Activated CD4-positive, alpha-beta T cell treated with anti-CD3 and anti-CD28 coated beads for 1 hour (primary cell): Measurements from ENCODE around the gene IGSF21.
"Not testable (repeated sequence)": the region's sequence is repeated elsewhere in the genome, so short reads cannot be mapped to it uniquely, and the experiment has no call there.

Experiments
- DNase-seq: peaks from one replicate; pipeline ENCODE4 v3.0.0-alpha.2; 2020

The IGSF21 gene

DNA sequence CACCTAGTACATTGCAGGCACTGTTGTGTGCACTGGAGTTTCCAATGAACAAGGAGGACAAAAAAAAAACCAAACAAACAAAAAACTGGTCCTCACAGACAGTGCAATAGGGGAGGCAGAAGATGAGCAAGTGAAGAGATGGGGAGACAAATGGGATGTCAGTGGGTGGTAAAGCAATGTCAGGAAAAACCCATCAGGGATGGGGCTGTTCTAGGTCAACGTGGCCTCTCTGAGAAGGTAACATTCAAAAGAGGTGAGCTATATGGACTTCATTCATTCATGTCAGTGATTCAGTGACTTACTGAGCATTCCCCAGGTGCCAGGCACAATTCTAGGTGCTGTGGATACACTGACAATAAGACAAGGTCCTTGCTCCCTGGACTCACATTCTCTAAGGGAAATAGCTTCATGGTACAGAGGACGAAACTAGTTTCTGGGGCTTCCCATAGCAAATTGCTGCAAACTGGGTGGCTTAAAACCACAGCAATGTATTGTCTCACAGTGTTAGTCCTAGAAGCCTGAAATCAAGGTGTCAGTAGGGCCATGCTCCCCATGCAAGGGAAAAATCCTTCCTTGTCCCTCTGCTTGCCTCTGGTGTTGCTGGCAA lies 232.7 kb downstream of the IGSF21 start:
- no peak for DNase-seq

DNA sequence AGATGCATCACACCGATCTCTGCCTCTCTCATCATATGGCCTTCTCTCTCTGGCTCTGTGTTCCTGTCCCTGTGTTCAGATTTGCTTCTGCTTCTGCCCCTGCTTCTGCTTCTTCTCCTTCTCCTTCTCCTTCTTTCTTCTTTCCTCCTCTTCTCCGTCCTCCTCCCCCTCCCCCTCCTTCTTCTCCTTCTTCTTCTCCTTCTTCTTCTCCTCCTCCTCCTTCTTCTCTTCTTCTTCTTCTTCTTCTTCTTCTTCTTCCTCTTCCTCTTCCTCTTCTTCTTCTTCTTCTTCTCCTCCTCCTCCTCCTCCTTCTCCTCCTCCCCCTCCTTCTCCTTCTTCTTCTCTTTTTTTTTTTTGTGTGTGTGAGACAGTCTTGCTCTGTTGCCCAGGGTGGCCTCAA lies 233.2 kb downstream of the IGSF21 start:
- DNase-seq = no peak

DNA sequence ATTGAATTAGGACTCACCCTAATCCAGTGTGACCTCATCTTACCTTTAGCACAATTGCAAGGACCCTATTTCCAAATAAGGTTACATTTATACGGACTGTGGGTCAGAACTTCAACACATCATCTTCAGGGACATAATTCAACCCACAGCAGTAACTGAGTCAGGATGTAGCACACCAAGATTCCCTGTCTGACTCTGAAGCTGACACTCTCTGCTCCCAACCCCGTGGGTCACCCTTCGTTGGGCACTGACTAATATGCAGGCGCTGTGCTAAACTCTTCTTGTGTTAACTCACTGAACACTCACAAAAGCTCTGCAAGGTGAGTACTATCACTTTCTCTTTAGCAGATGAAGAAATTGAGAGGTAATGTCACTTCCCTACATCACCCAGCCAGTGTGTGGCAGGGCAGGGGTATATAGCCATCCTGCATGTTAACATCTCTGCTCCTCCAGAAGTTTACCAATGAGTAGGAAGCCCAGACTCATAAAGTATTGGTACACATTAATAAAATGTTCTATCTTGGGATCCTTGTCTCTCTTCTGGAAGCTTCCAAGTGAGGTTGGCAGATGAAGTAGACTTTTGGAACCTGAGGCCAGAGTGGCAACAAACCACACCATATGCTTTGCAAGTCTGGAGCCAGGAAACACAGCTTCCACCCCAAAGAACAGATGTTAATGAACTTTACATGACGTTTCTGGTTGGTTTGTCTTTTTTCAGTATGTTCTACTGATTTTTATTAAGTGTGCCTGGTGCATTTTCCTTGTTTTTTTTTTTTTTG lies 233.9 kb downstream of the IGSF21 start:
- no peak for DNase-seq

DNA sequence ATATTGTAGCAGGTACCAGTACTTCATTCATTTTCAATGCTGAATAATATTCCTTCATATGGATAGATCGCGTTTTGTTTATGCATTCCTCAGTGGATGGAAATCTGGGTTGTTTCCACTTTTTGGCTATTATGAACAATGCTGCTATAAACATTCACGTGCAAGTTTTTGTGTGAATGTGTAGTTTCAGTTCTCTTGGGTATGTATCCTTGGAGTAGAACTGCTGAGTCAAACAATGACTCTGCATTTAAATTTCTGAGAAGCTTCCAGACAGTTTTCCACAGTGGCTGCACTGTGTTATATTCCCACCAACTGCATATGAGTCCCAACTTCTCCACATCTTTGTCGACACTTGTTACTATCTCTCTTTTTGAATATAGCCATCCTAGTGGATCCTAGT lies 235.1 kb downstream of the IGSF21 start:
- DNase-seq = no peak

DNA sequence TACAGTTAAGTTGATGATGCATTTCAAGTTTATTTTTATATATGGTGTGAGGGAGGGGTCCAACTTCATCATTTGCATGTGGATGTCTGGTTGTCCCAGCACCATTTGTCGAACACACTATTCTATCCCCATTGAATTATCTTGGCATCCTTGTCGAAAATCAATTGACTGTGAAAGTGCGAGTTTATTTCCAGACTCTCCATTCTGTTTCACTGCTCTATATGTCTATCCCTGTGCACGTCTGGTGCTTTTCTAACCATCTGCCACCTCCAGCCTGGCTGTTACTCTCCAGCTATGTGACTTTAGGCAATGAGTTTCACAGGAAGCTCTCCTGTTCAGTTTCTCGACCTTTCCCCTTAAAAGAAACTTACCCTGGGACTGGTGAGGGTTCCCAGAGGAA lies 236.0 kb downstream of the IGSF21 start:
- DNase-seq = no peak

DNA sequence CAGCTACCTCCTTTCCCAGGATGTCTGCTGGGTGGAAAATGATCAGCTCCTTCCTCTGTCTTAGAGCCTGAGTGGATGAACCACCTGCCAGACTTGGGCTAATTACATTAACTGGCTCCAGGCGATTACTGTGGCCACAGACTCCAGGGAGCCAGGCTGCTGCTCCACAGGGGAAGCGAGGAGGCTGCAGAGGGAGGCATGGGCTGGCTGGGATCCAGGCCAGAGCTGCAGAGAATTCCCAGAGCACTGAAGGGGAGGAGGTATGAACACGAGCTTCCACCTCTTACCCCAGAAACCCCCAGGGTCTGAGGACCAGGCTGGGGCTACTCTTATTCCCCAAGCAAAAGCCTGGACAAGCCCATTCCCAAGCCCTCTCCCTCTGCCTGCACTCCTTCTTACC lies 237.2 kb downstream of the IGSF21 start:
- DNase-seq = no peak

DNA sequence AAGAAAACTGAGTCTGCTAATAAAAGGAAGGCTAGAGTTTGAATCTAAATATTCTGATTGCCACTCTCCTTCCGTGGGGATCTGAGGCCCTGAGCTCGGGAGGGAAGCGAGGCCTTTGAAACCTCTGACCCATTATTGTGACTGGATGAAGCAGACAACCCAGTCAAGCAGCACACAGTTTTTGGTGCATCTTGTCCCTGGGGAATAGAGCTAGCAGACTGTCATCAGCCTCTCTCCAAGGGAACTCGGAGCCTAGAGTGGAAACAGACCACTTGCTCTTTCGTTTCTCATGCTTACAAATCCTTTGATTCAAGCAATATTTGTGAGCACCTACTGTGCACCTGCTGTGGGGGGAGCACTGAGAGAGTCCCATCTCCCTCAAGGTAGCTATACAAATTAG lies 240.0 kb downstream of the IGSF21 start:
- no peak for DNase-seq

DNA sequence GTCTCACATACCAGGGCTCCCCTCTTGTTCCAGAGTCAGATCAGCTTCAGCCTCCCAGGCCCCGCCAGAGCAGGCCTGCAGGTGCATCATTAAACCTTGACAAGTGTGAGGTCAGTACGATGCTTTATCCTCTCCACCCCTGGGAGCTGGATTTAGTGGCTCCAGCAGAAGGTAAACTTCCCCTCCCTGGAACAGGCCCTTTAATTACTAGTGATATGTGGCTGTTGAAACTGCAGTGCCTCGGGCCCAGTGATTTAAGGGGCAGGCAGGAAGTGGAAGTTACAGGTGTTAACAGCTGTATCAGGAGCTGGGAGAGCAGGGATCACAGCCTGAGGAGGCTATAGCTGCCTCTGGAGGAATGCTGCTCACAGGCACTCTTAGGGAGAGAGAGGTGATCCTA lies 240.8 kb downstream of the IGSF21 start:
- no peak for DNase-seq

DNA sequence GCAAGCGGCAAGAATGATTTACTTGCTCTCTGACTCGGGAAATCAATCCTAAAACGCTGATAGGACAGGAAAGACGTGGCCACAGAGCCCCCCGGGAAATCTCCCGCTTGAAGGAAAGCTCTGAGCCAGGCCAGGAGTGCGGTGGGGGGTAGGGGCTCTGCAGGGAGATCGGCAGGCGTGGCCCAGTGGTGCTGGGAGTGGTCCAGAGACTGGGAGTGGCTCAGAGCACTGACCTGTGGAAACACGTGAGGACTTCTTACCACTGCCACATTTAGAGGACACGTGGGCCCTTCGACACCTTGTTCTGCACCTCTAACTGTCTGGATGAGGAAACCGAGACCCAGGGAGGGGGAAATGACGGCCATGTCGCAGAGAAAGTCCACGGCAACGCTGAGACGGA lies 243.1 kb downstream of the IGSF21 start:
- no peak for DNase-seq

DNA sequence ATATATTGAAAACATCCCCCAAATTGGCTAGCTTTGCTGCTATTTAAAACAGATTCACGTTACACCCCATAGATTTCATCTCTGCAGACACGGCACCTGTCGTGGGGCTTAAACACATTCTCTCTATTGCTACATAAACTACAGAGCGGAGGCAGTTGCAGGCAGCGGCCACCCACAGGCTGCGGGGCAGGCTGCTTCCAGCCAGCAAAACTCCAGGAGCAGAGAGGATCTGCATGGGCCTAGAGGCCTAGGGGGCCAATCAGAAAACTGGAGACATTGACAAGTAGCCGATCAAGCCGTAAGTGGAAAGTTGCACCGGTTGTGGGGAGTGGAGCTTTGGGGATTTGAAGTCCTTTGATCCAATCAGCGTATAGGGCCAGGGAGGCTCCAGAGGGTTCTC lies 244.1 kb downstream of the IGSF21 start:
- DNase-seq = no peak

DNA sequence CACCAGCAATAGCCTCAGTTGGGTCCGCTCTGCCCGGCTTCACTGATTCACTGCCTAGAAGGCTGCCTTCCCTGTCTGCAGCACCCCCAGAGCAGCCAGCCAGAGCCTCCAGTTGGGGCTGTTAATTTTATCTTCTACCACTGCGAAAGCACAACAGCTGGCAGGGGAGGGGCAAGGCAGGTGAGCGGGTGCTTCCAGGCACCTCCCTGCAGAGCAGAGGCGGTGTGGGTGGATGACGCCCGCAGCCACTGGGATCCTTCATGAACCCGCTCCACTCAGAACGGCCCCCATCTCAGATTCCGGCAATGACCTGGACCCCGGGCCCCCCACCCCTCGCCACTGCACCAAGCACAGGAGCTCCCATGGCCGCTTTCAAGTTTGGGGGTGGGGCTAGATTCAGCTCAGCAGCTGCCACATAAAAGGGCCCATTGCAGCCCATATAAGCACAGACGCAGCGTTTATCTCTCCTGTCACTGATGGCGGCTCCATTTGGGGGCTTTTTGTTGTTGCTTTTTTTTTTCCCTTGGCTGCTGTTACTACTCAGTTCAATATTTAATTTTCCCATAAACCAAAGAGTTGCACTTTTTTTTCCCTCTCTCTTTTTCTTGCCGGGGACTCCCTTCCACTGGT lies 245.2 kb downstream of the IGSF21 start:
- no peak for DNase-seq

DNA sequence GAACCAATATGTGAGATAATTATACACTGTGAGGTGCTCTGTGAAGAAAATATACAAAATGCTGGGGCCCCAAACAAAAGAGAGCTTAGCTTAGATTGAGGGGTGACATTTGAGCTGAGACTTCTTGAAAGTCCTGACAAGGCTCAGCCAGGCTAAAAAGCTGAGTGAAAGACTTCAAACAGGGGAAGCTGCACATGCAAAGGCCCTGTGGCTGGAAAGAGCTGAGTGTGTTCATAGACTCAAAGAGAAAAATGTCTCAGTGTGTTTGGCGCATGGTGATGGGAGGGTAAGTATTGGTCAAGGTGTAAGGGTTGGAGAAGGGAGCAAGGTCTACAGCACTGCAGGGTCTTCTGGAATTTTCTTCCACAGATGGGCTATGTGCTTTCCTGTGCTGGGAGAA lies 245.9 kb downstream of the IGSF21 start:
- DNase-seq = no peak

DNA sequence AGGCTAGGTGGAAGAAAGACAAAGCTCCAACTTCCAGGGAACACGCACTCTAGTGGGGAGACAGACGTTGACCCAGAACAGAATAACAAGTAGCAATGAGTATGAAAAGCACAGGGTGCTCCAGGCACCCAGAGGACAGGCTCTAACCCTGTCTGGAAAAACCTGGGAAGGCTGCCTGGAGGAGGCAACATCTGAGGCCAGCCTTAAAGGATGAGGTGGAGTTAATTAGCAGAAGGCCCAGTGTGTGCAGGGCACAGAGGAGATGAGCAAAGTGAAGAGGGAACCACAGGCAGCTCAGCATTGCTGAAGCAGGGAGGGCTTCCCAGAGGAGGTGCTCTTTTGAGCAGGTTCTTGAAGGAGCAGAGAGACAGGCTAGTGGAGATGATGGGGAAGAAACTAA lies 246.4 kb downstream of the IGSF21 start:
- DNase-seq = no peak

DNA sequence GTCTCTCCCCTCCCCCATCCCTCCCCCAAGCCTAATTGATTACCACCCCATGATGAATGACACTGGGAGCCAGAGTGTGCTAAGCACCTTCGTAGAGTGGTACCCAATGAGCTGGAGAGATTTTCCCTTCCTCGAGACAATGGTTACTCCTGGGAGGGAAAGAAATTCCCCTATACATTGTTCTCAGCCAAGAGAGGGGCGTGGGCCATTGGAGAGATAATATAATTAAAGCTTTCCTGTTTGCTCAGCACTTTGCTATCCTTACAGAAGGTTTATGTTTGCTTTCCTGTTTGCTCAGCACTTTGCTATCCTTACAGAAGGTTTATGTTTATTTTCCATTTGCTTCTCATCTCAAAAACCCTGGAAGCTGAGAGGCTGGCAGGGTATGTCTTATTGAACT lies 247.0 kb downstream of the IGSF21 start:
- DNase-seq = no peak

DNA sequence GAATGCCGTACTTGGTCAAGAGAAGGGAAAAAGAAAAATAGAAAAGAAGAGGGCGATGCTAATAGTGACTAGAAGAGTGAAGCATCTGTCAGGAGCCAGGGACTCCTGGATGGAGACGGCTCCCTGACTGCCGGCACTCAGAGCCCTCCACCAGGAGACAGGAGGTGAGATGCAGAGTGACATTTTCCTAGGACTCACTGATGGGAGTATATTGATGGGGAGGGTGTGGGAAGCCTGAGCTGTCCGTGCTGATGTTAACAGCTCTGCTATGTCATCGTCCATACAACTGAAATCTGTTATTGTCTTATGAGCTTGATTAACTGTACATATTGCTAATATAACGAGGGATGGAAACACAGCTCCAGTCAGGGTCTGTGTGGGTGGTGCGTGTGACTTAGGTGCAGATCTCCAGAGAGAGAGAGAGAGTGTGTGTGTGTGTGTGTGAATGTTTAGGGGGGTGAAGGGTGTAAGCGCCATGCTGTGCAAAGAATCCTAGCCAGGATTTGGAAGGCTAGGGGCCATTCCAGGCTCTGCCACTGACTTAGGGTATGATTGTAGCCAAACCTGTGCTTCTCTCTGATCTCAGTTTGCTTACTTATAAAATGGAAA lies 250.1 kb downstream of the IGSF21 start:
- no peak for DNase-seq

DNA sequence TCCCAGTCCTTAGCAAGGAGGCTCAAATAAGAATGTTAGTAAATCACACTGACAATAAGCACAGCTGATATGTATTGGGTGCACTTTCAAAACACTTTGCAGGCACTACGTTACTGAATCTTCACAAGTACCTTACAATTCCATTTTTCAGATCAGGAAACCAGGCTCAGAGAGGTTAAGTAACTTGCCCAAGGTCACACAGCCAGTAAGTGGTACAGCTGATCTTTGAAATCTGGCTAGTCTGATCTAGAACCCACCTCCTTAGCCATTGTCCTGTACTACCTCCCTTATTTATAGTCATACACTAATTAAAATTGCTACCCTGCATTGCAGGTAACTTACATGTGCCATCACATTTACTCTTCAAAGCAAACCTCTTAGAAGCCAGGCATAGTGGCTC lies 251.0 kb downstream of the IGSF21 start:
- DNase-seq = no peak

DNA sequence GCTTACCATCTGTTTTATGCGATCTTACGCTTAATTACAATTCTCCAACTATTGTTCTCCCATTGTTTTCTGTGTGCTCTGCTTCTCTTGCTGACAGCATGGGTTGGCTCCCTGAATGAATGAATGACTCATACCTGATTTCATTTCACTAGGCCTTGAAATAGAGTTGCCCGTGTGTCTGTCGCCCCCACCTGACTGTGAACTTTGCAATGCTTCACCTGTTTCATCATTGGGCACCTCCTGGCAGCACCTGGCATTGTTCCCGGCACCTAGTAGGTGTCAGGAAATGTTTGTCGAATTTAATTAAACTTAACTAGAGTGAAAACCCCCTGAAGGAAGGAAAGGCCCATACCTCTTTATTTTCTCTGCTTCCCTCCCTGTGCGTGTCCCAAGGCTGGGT lies 252.7 kb downstream of the IGSF21 start:
- no peak for DNase-seq

DNA sequence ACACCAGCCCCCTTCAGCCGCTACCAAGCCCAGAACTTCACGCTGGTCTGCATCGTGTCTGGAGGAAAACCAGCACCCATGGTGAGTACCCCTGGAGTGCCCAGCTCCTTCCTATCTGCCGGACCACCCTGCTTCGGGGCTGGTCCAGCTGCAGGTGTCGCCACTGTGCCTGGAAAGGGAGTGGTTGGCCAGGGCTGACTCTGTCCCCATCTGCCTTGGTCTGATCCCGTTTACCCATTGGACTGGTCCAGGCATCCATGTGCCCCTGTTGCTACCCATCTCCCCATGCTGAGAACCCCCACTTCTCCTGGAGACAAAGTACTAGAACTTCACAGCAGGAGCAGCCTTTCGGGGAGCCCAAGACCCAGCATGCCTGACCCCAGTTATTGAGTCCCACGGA lies 254.6 kb downstream of the IGSF21 start:
- no peak for DNase-seq

DNA sequence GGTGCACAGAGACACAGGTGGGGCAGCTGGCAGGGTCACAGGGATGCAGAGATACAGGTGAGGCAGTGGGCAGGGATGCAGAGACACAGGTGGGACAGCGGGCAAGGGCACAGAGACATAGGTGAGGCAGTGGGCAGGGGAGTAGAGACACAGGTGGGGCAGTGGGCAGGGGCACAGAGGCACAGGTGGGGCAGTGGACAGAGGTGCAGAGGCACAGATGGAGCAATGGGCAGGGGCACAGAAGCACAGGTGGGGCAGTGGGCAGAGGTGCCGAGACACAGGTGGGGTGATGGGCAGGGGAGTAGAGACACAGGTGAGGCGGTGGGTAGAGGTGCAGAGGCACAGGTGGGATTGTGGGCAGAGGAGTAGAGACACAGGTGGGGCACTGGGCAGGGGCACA lies 255.8 kb downstream of the IGSF21 start:
- DNase-seq = no peak

DNA sequence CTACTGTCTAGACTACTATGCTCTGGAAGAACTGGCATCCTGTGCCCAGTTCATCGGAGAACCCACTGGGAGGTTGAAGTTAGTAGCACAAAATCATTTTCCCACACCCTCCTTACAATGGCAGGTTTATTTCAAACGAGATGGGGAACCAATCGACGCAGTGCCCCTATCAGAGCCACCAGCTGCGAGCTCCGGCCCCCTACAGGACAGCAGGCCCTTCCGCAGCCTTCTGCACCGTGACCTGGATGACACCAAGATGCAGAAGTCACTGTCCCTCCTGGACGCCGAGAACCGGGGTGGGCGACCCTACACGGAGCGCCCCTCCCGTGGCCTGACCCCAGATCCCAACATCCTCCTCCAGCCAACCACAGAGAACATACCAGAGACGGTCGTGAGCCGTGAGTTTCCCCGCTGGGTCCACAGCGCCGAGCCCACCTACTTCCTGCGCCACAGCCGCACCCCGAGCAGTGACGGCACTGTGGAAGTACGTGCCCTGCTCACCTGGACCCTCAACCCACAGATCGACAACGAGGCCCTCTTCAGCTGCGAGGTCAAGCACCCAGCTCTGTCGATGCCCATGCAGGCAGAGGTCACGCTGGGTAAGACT lies 257.6 kb downstream of the IGSF21 start:
- no peak for DNase-seq

DNA sequence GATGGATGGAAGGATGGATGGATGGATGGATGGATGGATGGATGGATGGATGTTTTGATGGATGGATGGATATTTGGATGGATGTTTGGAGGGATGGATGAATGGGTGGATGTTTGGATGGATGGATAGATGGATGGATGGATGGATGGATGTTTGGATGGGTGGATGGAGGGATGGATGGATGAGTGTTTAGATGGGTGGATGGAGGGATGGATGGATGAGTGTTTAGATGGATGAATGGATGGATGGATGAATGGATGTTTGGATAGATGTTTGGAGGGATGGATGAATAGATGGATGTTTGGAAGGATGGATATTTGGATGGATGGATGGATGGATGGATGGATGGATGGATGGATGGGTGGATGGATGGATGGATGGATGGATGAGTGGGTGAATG lies 264.9 kb downstream of the IGSF21 start:
- not testable (repeated sequence) for DNase-seq

DNA sequence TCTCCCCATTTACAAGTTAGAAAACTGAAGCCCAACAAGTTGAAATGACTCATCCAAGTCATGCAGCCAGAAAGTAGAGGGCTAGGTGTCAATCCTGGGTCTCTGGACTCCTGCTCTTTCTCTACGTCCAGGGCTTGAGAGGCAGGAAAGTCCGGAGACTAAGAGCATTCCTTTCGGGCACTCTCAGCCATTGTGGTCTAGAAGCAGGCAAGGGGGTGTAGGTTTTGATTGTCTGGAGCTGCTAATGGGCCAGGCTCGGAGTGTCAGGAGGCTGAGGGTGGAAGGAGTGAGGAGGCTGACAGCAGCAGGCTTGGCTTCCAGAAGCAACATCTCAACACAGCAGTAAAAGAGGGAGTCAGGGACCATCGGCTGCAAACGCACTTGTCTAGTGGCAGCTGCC lies 265.6 kb downstream of the IGSF21 start:
- DNase-seq = no peak

DNA sequence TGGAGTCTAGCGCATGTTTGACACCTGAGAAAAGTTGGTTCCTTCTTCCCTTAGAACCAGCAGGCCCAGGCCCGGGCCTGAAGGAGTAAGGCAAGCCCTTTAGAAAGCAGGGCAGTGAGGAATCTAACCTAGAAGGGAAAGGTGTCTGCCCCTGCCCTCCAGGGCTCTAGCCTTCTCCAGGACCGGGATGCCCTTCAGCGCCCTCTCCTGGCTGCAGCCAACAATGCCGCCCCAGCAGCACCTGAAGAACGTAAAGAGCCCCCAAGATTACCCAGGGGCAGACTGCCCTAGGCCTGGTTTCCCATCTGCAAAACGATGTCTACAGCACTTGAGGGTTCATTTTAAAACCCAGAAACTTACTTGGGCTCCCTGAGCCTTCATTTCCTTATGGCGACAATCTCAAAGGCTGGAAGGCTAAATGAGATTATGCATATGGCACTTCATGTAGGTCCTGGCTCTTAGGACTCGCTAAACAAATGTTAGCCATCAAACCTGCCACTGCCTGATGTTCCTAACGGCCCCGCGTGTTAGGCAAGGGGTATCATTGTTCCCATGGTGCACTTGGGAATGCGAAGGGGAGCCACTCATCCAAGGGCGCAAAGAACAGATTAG lies 266.4 kb downstream of the IGSF21 start:
- DNase-seq = no peak
